ENCODE data around the gene RIF1.

DNA sequence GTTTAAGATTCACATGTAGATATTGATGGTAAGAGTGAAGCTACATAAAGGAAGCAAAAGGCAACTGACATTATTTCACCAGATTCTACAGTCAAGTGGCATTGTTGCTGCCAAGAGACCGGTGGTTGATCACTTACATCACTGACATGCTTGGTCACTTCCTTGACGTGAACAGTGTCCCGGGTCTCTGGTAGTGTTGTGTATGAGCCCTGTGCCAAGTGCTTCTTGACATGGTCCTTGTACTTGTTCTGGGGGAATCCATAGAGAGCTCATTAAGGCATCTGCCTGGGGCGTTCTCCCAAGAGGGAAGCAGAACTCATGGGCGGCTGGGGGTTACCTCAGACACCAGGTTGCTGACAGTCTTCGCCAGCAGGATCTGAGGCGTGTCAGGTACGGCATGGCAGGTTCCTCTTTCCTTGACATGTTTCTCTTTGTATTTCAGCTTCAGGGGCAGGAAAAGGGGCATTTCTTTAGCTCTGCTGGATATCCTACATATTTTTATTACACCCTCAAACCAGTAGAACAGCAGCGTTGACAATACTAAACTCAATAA lies 116.2 kb downstream of the RIF1 start:
- TF ChIP-seq CTCF (IDR thresholded peaks at IDR 0.05; ENCODE audit: insufficient read depth, low read depth, low read length) (no peak), EZH2 (IDR thresholded peaks at IDR 0.05; ENCODE audit: insufficient read depth, low read length) (no peak)
